ENCODE measurements around the gene SEMA4D.

DNA sequence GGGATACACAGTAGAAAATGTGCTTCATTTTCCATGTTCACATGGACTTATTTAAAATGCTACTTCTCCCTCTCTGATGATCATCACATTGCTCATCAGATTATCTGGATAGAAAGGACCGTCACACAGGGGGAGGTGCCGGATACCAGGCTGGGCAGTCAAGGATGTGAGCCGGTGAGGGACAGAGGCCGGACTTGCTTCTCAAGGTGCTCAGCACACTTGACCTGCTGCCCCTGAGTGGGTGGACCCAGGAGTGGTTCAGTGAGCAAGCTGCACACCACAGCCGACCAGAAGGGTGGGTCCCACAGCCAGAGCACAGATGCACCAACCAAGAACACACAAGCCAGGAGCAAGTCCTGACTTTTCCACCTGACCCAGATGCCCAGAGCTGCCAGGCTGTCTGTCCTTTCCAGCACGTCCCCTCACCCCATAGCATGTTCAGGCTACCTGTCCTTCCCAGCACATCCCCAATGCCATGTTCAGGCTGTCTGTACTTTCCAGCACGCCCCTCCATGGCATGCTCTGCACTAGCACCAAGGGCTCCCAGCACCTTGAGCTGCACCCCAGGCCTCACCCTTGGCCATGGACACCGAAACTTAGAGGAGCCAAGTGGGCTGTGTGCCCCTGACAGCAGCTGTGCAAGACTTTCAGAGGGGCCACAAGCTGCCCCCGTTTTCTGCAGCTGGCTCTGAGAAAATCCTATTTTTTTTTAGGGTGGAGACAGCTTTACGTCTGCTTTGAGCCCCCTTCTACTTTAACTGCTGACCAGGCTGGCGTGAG, 101.8 kb downstream of the SEMA4D start:
- TF ChIP-seq, protein P1, sequence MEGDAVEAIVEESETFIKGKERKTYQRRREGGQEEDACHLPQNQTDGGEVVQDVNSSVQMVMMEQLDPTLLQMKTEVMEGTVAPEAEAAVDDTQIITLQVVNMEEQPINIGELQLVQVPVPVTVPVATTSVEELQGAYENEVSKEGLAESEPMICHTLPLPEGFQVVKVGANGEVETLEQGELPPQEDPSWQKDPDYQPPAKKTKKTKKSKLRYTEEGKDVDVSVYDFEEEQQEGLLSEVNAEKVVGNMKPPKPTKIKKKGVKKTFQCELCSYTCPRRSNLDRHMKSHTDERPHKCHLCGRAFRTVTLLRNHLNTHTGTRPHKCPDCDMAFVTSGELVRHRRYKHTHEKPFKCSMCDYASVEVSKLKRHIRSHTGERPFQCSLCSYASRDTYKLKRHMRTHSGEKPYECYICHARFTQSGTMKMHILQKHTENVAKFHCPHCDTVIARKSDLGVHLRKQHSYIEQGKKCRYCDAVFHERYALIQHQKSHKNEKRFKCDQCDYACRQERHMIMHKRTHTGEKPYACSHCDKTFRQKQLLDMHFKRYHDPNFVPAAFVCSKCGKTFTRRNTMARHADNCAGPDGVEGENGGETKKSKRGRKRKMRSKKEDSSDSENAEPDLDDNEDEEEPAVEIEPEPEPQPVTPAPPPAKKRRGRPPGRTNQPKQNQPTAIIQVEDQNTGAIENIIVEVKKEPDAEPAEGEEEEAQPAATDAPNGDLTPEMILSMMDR (IDR thresholded peaks at IDR 0.05): no peak
- TF ChIP-seq POLR2A (IDR thresholded peaks at IDR 0.05): no peak
